ENCODE data around the gene ITIH6.
"Not testable (repeated sequence)": the region's sequence is repeated elsewhere in the genome, so short reads cannot be mapped to it uniquely, and the experiment has no call there.

The ITIH6 gene

GRCh38 chrX:54794028-54794427 is 4.0 kb downstream of the ITIH6 start:
- H3K36me3 ChIP-seq (ENCODE audit: control insufficient read depth, insufficient read depth, low read length), result no peaks in the 10 kb centered on the region
- H3K9me3 ChIP-seq (ENCODE audit: control insufficient read depth, low read length), result no peaks in the 10 kb centered on the region
- H3K4me3 ChIP-seq (ENCODE audit: low read length), result no peak overlapping the region
- H3K27me3 ChIP-seq (ENCODE audit: control insufficient read depth, insufficient read depth, low read length), result no peaks in the 10 kb centered on the region
- H3K4me1 ChIP-seq (ENCODE audit: control insufficient read depth, insufficient read depth, low read length), result no peaks in the 10 kb centered on the region
- no peak overlapping the region for H3K9ac ChIP-seq (ENCODE audit: low read length)

- not testable (repeated sequence) for H3K27me3 ChIP-seq (ENCODE audit: control insufficient read depth, insufficient read depth, low read length); H3K36me3 ChIP-seq (ENCODE audit: control insufficient read depth, insufficient read depth, low read length); H3K4me3 ChIP-seq (ENCODE audit: low read length); H3K4me1 ChIP-seq (ENCODE audit: control insufficient read depth, insufficient read depth, low read length); H3K9me3 ChIP-seq (ENCODE audit: control insufficient read depth, low read length); H3K9ac ChIP-seq (ENCODE audit: low read length)
Observed at GRCh38 chrX:54789405-54789804, 8.7 kb downstream of the ITIH6 start.

- H3K9me3 ChIP-seq (ENCODE audit: control insufficient read depth, low read length), result no peaks in the 10 kb centered on the region
- H3K36me3 ChIP-seq (ENCODE audit: control insufficient read depth, insufficient read depth, low read length), result no peaks in the 10 kb centered on the region
- no peak overlapping the region for H3K9ac ChIP-seq (ENCODE audit: low read length)
- no peaks in the 10 kb centered on the region for H3K4me1 ChIP-seq (ENCODE audit: control insufficient read depth, insufficient read depth, low read length)
- H3K4me3 ChIP-seq (ENCODE audit: low read length), result no peak overlapping the region
- no peaks in the 10 kb centered on the region for H3K27me3 ChIP-seq (ENCODE audit: control insufficient read depth, insufficient read depth, low read length)
Observed at GRCh38 chrX:54788446-54788845, 9.6 kb downstream of the ITIH6 start.

DNA sequence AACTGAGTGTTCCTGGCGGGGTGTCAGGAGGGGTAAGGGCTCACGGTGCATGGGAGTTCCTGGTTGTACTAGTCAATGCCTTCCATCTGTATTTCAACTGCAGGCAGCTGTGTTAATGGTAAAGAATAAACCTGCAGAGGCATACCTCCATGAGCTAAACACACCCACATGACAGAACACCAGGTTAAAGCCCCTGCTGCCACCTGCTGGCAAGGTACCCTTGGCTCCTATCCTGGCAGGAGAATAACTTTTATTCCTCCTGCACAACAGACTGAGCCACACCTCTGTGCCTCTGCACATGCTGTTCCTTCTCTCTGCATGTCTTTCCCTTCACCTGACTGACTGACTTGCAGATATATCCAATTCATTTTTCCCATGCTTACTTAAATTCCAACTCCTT is 11.1 kb downstream of the ITIH6 start:
- Histone ChIP-seq H3K36me3 (ENCODE audit: control insufficient read depth, insufficient read depth, low read length) (no peaks in the 10 kb centered on the region), H3K4me1 (ENCODE audit: control insufficient read depth, insufficient read depth, low read length) (no peaks in the 10 kb centered on the region), H3K27me3 (ENCODE audit: control insufficient read depth, insufficient read depth, low read length) (no peaks in the 10 kb centered on the region), H3K4me3 (ENCODE audit: low read length) (no peak overlapping the region), H3K9me3 (ENCODE audit: control insufficient read depth, low read length) (no peaks in the 10 kb centered on the region), H3K9ac (ENCODE audit: low read length) (no peak overlapping the region)

DNA sequence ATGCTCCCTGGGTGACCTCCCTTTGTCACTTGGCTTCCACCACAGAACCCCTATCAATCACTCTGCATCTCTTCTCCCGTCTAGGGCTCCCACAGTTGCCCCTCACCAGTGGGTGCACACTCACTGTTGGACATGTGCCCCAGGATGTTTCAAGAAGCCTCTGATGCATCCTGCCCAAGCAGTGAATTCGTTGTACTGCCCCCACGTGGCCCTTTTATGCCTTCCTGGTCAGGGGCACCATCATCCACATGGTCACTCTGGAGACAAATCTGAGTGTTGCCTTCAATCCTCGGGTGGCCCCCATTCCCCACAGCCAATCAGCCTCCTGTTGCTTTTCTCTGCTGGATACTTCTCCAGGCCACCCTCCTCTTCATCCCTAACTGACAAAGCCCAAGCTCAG is 12.2 kb downstream of the ITIH6 start:
- Histone ChIP-seq H3K9ac (ENCODE audit: low read length) (no peak overlapping the region), H3K36me3 (ENCODE audit: control insufficient read depth, insufficient read depth, low read length) (no peaks in the 10 kb centered on the region), H3K9me3 (ENCODE audit: control insufficient read depth, low read length) (no peaks in the 10 kb centered on the region)

GRCh38 chrX:54776987-54777672 is 20.9 kb downstream of the ITIH6 start:
- Histone ChIP-seq H3K9me3 (ENCODE audit: control insufficient read depth, low read length) (no peaks in the 10 kb centered on the region), H3K4me3 (ENCODE audit: low read length) (no peak overlapping the region), H3K4me1 (ENCODE audit: control insufficient read depth, insufficient read depth, low read length) (no peaks in the 10 kb centered on the region), H3K36me3 (ENCODE audit: control insufficient read depth, insufficient read depth, low read length) (no peaks in the 10 kb centered on the region), H3K9ac (ENCODE audit: low read length) (no peak overlapping the region), H3K27me3 (ENCODE audit: control insufficient read depth, insufficient read depth, low read length) (no peaks in the 10 kb centered on the region)

More for the DNA sequence above, 12.2 kb downstream of the ITIH6 start:
- Histone ChIP-seq H3K4me1 (ENCODE audit: control insufficient read depth, insufficient read depth, low read length) (no peaks in the 10 kb centered on the region), H3K4me3 (ENCODE audit: low read length) (no peak overlapping the region), H3K27me3 (ENCODE audit: control insufficient read depth, insufficient read depth, low read length) (no peaks in the 10 kb centered on the region)

- H3K27me3 ChIP-seq (ENCODE audit: control insufficient read depth, insufficient read depth, low read length), result no peaks in the 10 kb centered on the region
- no peak overlapping the region for H3K4me3 ChIP-seq (ENCODE audit: low read length)
- H3K9me3 ChIP-seq (ENCODE audit: control insufficient read depth, low read length), result no peaks in the 10 kb centered on the region
- no peaks in the 10 kb centered on the region for H3K4me1 ChIP-seq (ENCODE audit: control insufficient read depth, insufficient read depth, low read length)
- no peak overlapping the region for H3K9ac ChIP-seq (ENCODE audit: low read length)
- H3K36me3 ChIP-seq (ENCODE audit: control insufficient read depth, insufficient read depth, low read length), result no peaks in the 10 kb centered on the region
Observed at GRCh38 chrX:54776061-54776460, 22.0 kb downstream of the ITIH6 start.

DNA sequence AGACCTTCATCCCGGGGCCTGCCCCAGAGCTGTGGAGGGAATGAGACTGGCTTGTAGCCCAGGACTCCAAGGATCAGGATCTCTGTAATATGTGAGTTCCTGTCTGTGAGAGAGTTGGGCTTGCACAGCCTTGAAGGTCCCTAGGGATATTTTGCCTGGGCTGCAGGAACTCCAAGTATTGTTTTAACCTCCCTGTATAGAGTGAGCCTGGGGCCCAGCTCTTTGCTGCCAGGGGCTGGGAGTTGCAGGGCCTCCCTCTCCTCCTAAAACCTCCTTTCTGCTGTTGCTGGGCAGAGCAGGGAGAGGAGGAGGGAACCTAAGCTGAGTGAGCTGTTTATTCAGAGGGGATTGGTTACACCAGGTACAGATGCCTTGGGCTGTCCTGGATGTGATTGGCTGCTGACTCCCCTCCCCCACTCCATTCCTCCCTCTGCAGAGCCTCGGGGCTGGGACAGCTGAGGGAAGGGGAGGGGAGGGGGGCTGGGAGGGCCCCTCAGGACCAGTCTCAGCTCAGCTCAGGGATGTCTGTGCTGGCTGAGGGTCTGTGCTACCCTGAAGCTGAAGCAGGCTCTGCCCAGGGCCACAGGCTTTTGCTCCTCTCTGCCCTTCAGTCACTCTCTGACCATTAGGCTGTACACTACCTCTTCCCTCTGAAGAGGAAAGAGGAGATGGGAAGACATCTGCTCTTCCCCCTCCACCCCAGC is 23.5 kb downstream of the ITIH6 start:
- H3K4me1 ChIP-seq (ENCODE audit: control insufficient read depth, insufficient read depth, low read length); H3K4me3 ChIP-seq (ENCODE audit: low read length); H3K9ac ChIP-seq (ENCODE audit: low read length); H3K36me3 ChIP-seq (ENCODE audit: control insufficient read depth, insufficient read depth, low read length); H3K9me3 ChIP-seq (ENCODE audit: control insufficient read depth, low read length); H3K27me3 ChIP-seq (ENCODE audit: control insufficient read depth, insufficient read depth, low read length): not testable (repeated sequence)

GRCh38 chrX:54758114-54759055 is 39.7 kb downstream of the ITIH6 start:
- no peak overlapping the region for H3K4me3 ChIP-seq (ENCODE audit: low read length)
- H3K9me3 ChIP-seq (ENCODE audit: control insufficient read depth, low read length), result no peaks in the 10 kb centered on the region
- H3K4me1 ChIP-seq (ENCODE audit: control insufficient read depth, insufficient read depth, low read length), result no peaks in the 10 kb centered on the region
- no peak overlapping the region for H3K9ac ChIP-seq (ENCODE audit: low read length)
- H3K36me3 ChIP-seq (ENCODE audit: control insufficient read depth, insufficient read depth, low read length), result no peaks in the 10 kb centered on the region
- no peaks in the 10 kb centered on the region for H3K27me3 ChIP-seq (ENCODE audit: control insufficient read depth, insufficient read depth, low read length)

GRCh38 chrX:54754854-54755253 is 43.2 kb downstream of the ITIH6 start:
- H3K9ac ChIP-seq (ENCODE audit: low read length), result no peak overlapping the region
- no peaks in the 10 kb centered on the region for H3K27me3 ChIP-seq (ENCODE audit: control insufficient read depth, insufficient read depth, low read length)
- H3K9me3 ChIP-seq (ENCODE audit: control insufficient read depth, low read length), result no peaks in the 10 kb centered on the region
- H3K4me3 ChIP-seq (ENCODE audit: low read length), result no peak overlapping the region
- no peaks in the 10 kb centered on the region for H3K4me1 ChIP-seq (ENCODE audit: control insufficient read depth, insufficient read depth, low read length)
- H3K36me3 ChIP-seq (ENCODE audit: control insufficient read depth, insufficient read depth, low read length), result no peaks in the 10 kb centered on the region

GRCh38 chrX:54748626-54749025 is 49.4 kb downstream of the ITIH6 start:
- Histone ChIP-seq H3K9me3 (ENCODE audit: control insufficient read depth, low read length) (no peaks in the 10 kb centered on the region), H3K4me1 (ENCODE audit: control insufficient read depth, insufficient read depth, low read length) (no peaks in the 10 kb centered on the region), H3K27me3 (ENCODE audit: control insufficient read depth, insufficient read depth, low read length) (no peaks in the 10 kb centered on the region), H3K36me3 (ENCODE audit: control insufficient read depth, insufficient read depth, low read length) (no peaks in the 10 kb centered on the region), H3K4me3 (ENCODE audit: low read length) (no peak overlapping the region), H3K9ac (ENCODE audit: low read length) (no peak overlapping the region)
